H54 (cell line): ENCODE measurements around the gene MEOX1.
A peak's percentile ranks its signal among the peaks of the same experiment; 100 is the strongest.
"Not testable (repeated sequence)": the region's sequence is repeated elsewhere in the genome, so short reads cannot be mapped to it uniquely, and the experiment has no call there.

Source experiments
- DNase-seq: peaks from one replicate; pipeline ENCODE4 v3.0.0; 2011; ENCODE audit warnings: low spot score, mixed read lengths; ENCODE audit not compliant: insufficient read length
- FAIRE-seq: peaks from 3 replicates; lab custom pipeline; 2011; peaks lifted over from hg19 to GRCh38; lab: Jason Lieb, UNC
- POLR2A ChIP-seq: IDR thresholded peaks from 2 replicates; pipeline ENCODE4 v1.6.1; 2011; ENCODE audit warnings: low read depth, mild to moderate bottlenecking, low read length

Gene MEOX1

DNA sequence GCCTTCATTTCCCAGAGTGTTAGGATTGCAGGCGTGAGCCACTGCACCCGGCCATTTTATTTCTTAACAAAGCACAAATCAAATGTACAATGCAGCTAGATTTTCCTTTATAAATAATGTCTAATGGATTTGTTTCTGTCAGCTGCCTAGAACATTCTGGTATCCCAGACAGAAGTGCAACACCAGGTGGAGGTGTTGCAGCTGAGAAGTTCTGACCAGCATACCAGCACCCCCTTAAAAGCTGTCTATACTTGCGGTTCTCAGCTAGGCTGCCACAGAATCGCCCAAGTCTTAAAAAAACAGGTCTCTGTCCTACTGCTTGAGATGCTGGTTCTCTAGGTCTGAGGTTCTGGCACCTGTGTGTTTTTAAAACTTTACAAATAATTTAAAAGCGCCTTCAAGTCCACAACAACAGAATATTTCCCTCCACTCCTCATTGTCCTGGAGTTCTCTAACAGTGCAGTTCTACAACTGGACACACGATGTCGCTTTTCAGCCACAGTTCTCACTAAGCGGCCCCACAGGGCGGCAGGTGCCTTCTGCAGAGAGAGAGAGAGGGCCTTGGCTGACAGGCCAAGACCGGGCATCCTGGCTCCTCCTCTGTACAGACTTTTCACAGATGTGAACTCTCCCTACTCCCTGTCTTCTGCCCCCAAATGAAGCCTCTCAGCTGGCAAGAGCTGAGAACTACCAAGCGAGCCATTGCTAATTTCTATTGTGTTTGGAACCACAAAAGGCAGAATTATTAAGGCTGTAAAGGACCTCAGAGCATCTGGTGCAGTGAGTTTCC is 32.6 kb upstream of the MEOX1 start:
- DNase-seq, result peak; percentile 60
- FAIRE-seq, result no peak
- no peak for TF ChIP-seq POLR2A

DNA sequence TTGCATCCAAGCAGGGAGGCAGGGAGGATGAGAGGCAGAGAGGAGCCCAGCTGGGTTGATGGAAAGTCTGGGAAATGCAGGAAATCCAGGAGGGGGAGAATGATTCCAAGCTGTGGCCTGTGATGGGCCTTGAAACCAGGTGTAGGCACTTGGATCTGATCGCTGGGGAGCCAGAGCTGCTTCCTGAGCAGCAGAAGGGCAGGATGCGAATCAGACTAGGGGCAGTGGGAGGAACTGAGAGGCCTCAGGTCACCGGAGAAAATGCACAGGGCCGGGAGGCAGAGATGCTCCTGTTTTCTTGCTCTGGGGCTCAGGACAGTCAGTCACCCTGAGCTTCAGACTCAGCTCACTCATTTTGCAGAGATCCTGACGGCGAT is 29.6 kb upstream of the MEOX1 start:
- TF ChIP-seq POLR2A, result no peak
- FAIRE-seq, result no peak
- DNase-seq, result no peak

DNA sequence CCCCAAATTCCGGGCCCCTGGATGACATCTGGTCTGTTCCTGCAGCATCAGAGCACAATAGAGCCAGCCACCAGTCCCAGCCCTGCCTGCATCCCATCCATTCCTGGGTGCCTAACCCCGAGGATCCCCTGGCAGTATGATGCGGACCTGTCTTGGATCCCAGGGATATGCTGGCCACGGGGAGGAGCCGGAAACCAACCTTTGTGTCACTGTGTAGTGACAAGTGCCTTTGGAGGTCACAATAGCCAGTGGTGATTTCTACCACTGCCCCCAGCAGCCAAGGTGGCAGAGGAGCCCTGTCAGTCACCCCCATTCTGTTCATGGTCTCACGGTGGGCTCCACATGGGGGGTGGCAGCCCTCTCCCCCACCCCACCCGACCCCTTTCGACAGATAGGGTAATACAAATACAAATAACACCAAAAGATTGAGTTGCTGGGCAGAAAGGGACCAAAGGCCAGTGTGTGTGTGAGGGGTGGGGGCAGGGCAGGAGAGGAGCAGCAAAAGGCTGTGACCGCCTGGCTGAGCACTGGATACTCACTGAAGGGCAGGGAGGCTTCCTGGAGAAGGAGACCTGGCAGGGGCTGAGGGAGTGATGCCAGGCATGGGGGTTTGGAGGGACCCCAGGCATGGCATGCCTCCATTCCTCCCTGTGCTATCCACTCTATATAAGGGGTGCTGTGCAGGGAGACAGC is 29.0 kb upstream of the MEOX1 start:
- no peak for DNase-seq
- no peak for FAIRE-seq
- no peak for TF ChIP-seq POLR2A

DNA sequence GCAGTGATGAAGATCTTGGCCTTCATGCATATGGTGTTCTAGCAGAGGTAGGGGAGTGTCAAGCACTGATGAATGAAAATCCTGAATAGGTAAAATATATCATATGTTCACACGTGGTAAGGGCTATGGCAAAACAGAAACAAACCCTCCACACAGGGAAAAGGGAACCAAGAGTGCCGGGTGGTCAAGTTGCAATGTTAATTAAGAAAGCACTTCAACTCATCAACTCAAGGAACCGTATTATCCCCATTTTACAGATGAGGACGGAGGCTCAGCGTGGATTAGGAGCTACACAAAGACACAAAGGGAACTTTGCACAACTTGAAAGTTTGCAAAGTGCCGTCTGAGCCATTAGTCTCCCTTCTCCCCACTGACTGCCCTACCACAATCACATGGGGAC is 28.1 kb upstream of the MEOX1 start:
- DNase-seq (no peak), FAIRE-seq (no peak)
- no peak for TF ChIP-seq POLR2A

DNA sequence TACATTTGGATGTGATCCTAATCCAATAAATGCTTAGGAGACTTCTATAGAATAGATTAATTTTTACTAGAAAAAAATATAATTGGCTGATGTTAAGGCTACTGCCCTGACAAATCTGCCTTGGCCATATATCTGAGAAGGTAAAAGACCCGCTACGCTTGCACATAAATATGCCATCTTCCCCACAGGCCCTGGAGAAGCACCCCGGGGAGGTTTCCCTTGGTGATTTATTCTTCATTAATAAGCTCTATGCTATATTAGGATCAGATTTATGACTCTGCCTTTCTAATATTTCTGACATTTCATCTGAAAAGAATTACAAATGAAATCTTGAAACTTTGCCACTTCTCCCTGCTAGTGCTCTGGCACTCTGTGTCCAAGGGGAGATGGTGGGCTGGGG is 27.4 kb upstream of the MEOX1 start:
- TF ChIP-seq POLR2A, result no peak
- DNase-seq (no peak), FAIRE-seq (no peak)

DNA sequence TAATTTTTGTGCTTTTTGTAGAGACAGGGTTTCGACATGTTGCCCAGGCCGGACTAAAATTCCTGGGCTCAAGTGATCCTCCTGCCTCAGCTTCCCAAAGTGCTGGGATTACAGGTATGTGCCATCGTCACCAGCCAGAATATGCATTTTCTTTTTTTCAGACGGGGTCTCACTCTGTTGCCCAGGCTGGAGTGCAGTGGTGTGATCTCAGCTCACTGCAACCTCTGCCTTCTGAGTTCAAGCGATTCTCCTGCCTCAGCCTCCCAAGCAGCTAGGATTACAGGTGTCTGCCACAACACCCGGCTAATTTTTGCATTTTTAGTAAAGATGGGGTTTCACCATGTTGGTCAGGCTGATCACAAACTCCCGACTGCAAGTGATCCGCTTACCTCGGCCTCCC is 25.2 kb upstream of the MEOX1 start:
- FAIRE-seq, DNase-seq: not testable (repeated sequence)

DNA sequence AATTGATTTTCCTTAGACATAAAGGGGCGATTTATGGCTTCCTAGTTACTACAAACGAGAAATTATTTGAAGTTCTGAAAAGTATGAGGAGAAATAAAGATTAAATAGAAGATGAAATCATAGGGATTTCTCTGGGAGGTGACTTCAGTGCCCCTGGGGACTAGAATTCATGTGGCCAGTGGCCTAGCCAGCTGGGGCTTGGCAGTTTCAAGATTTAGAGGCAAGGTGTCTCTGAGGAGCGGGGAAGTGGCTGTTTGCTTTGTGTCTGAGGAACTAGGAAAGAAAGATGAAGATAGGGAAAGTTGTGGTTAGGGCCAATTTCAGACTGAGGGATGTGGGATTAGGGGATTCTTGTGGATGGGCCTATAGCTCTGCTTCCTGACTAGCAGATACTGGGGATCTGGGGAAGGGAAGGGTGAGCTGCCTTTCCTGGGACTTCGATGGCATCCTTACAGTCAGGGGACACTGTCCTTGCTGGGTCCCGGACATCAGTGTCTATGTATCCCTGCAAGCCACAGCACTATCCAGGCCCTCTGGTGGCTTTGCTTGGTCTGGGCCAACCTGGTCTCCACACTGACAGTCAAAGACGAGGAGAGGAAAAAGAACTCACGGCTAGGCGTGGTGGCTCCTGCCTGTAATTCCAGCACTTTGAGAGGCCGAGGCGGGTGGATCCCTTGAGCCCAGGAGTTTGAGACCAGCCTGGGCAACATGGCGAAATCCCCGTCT is 22.4 kb upstream of the MEOX1 start:
- TF ChIP-seq POLR2A, result no peak
- no peak for FAIRE-seq
- no peak for DNase-seq

DNA sequence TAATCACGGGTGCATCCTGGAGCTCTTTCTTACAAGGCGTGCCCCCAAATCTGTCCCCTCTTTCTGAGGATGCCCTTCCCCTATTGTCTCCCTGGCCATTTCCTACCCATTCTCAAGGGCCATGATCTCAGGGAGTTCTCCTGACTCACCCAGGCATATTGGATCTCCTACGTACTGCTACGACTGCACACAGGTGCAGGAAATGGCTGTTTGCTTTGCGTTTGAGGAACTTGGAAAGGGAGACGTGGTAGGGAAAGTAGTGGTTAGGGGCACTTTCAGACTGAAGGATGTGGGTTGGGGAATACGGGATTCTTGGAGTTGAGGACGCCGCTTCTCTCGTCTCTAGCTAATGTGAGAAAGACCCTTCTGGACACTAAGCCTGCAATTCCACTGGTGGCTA is 18.7 kb upstream of the MEOX1 start:
- FAIRE-seq (no peak), DNase-seq (no peak)
- TF ChIP-seq POLR2A, result no peak

DNA sequence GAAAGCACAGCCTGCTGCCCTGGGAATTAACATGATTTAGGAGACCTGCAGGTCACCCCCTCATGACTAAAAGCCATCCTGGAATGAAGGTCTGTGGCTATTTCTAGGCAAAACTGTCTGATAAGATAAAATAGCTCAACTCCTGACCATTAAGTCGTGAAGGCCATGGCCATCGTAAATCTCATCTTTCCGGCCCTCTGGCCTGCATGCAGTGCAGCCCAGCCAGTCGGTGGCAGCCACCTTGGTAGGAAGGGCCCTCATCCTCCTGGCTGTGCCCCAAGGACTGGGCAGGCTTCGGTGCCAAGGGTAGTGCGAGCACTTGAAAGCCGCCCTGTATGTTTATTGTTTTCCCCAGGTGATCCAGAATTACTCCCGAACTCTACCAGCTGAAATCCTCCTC is 18.2 kb upstream of the MEOX1 start:
- no peak for DNase-seq
- TF ChIP-seq POLR2A, result no peak
- no peak for FAIRE-seq

DNA sequence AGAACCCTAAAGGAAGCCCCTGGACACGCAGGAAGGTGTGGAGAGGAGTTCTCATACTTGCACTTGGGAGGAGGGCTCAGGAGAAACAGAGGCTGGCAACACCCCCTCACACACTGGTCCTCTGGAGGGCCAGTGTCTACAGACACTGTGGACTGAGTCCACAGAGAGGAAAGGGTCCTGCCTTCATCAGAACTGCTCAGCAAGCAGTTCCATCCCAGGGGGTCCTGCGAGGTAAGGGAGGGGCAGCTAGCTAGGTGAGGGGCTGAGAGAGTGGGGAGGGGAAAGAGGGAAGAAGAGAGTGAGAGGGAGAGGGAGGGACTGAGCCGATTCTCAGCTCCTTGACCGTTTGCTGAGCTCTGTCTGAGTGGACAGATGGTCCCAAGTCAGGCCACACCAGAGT is 17.7 kb upstream of the MEOX1 start:
- no peak for TF ChIP-seq POLR2A
- DNase-seq (no peak), FAIRE-seq (no peak)

DNA sequence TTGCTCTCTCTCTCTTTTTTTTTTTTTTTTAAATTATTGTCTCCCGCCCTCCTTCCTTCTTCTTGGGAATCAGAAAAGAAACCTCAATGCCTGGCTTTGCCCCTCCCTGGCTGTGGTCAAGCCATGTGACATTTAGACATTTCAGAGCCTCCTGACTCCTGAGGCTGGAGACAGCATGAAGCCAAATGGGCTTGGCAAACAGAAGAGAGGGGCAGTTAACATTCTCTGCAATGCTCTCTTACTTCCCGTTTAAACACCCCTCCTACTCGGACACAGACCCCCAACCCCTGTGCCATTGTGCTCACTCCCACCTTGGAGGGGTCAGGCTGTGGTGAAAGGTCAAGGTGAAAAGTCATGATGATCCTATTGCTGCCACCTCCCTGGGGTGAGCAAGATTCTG is 14.7 kb upstream of the MEOX1 start:
- DNase-seq, result no peak
- TF ChIP-seq POLR2A, result no peak
- no peak for FAIRE-seq

DNA sequence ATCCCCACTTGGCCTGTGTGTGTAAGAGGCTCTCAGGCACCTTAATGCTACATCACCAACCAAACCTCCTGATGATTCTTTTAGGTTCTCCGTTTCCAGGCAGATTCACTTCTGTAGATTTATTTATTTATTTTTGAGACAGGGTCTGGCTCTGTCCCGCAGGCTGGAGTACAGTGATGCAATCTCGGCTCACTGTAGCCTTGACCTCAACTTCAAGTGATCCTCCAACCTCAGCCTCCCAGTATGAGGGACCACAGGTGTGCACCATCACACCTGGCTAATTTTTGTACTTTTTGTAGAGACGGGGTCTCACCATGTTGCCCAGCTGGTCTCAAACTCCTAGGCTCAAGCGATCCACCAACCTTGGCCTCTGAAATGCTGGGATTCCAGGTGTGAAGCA is 12.7 kb upstream of the MEOX1 start:
- no peak for TF ChIP-seq POLR2A
- DNase-seq (no peak), FAIRE-seq (no peak)

DNA sequence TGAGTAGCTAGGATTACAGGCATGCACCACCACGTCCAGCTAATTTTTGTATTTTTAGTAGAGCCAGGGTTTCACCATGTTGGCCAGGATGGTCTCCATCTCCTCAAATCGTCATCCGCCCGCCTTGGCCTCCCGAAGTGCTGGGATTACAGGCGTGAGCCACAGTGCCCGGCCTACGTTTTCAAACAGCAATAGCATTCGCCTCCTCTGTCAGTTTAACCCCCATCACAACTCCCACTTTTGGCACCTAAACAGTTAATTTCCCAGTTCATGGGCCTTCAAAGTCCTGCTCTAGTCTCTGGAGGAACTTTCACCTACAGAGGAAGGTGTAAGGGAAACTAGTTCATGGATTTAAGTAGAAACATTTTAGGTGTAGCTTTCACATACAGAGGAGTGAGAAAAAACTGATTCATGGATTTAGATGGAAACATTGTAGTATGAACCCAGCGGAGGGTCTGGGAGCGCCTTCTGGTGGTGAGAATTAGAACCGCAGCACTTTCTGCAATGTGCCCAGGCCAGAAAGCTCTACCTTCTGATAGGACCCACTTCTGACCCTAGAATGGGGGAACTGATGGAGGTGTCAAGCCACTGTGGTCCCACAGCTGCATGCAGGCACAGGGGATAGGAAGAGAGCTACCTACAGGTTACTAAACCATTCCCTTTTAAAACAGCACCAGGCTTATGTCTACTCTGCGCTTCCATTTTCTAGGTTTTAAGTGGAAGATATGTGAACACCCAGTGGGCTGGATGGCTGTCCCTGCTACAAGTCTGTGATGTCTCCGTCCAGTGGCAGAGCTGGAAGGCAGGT is 12.0 kb upstream of the MEOX1 start:
- FAIRE-seq (no peak), DNase-seq (no peak)
- no peak for TF ChIP-seq POLR2A
